HCT116 (cell line): ENCODE results near the gene ASCC2. TPM values are rescaled to one million over a fixed set of nuclear protein-coding genes. Genes with fewer than 3 reads are reported as not detected.

Experiments used
- ATAC-seq: fragments of 200-7000 bp; cut with Tn5 transposase; 2 replicates; pipeline ENCODE4 v1.9.1; 2020; ENCODE audit warnings: mild to moderate bottlenecking, moderate library complexity
- BruUV-seq: library from RNA; stranded (reverse); fragments of 400-500 nt; replicated peaks from 2 replicates; lab custom pipeline; 2021; lab: Mats Ljungman, UMichigan
- CTCF ChIA-PET: fragments of 300-600 bp; sonication (Branson Sonifier 250); formaldehyde crosslinking; loops from one replicate; lab custom pipeline; 2021; ENCODE audit warnings: antibody characterized with exemption; lab: Charles Lee
- POLR2A ChIA-PET: fragments of 300-600, 350-600 bp; sonication (Branson Sonifier 250); formaldehyde crosslinking; loops from one replicate; lab custom pipeline; 2021; ENCODE audit warnings: antibody characterized with exemption; lab: Charles Lee
- RAD21 ChIA-PET, 2 experiments: fragments of 300-600 bp; sonication (Branson Sonifier 250); formaldehyde crosslinking; loops; one replicate each; lab custom pipeline; 2023; ENCODE audit warnings: low total read pairs in 2 of 2; ENCODE audit not compliant: uncharacterized antibody in 2 of 2, unreplicated experiment in 2 of 2, low non-redundant PET in 1 of 2; lab: Charles Lee
- DNase-seq: peaks from one replicate; pipeline ENCODE4 v3.0.0-alpha.2; 2010; ENCODE audit warnings: low read depth, low spot score
- H2AFZ ChIP-seq: fragments of 200-600 bp; shearing (Covaris generic), sonication (generic); 2 replicates; pipeline ENCODE4 v1.6.1; 2017; ENCODE audit warnings: low read depth, mixed run types, mixed read lengths, antibody characterized with exemption, low read length; ENCODE audit not compliant: poor library complexity, severe bottlenecking
- H3K27ac ChIP-seq: 2 replicates; pipeline ENCODE4 v1.5.1; 2012; ENCODE audit warnings: low read depth, low read length
- H3K27me3 ChIP-seq: fragments of 200-600 bp; sonication (generic); 2 replicates; pipeline ENCODE4 v1.6.1; 2016; ENCODE audit warnings: mixed run types, low read length, mixed read lengths; ENCODE audit not compliant: insufficient read depth
- H3K36me3 ChIP-seq, 2 experiments: fragments of 200-500 bp in 1 of 2; fragments of 200-600 bp in 1 of 2; sonication (Bioruptor generic) in 1 of 2; sonication (generic) in 1 of 2; 2 replicates each; pipeline versions ENCODE4 v1.5.1 to v1.6.1; 2014 to 2016; ENCODE audit warnings: low read length in 2 of 2, inconsistent platforms in 1 of 2, mixed read lengths in 1 of 2, mixed run types in 1 of 2; ENCODE audit not compliant: insufficient read depth in 2 of 2, control insufficient read depth in 1 of 2
- H3K4me1 ChIP-seq, 2 experiments: fragments of 200-600 bp in 1 of 2; sonication (generic) in 1 of 2; 2 replicates each; pipeline versions ENCODE4 v1.5.1 to v1.6.1; 2012 to 2017; ENCODE audit warnings: low read length in 2 of 2, inconsistent platforms in 1 of 2, mild to moderate bottlenecking in 1 of 2, mixed read lengths in 1 of 2, mixed run types in 1 of 2, moderate library complexity in 1 of 2; ENCODE audit not compliant: insufficient read depth in 2 of 2, control insufficient read depth in 1 of 2
- H3K4me2 ChIP-seq: fragments of 200-600 bp; sonication (generic); 2 replicates; pipeline ENCODE4 v1.6.1; 2017; ENCODE audit warnings: mixed run types, low read length, mixed read lengths
- H3K4me3 ChIP-seq, 2 experiments: fragments of 200-600 bp in 1 of 2; sonication (generic) in 1 of 2; replicated peaks in 1 of 2; 2 replicates each; pipeline ENCODE4 v1.5.1; 2011 to 2016; ENCODE audit warnings: low read length in 2 of 2, control low read depth in 1 of 2, low read depth in 1 of 2, mild to moderate bottlenecking in 1 of 2, mixed read lengths in 1 of 2, mixed run types in 1 of 2
- H3K79me2 ChIP-seq: fragments of 200-600 bp; sonication (generic); 2 replicates; pipeline ENCODE4 v1.6.1; 2017; ENCODE audit warnings: mild to moderate bottlenecking, mixed run types, low read length, moderate library complexity, mixed read lengths; ENCODE audit not compliant: insufficient read depth
- H3K9ac ChIP-seq: fragments of 200-600 bp; sonication (generic); 2 replicates; pipeline ENCODE4 v1.6.1; 2016; ENCODE audit warnings: low read length, mixed read lengths
- H3K9me2 ChIP-seq: fragments of 200-600 bp; sonication (generic), shearing (Covaris generic); 2 replicates; pipeline ENCODE4 v1.6.1; 2017; ENCODE audit warnings: mixed run types, mild to moderate bottlenecking, moderate library complexity; ENCODE audit not compliant: insufficient read depth
- H3K9me3 ChIP-seq, 2 experiments: fragments of 200-500 bp in 1 of 2; fragments of 200-600 bp in 1 of 2; sonication (Bioruptor generic) in 1 of 2; sonication (generic) in 1 of 2; 2 replicates each; pipeline ENCODE4 v1.6.1; 2014 to 2017; ENCODE audit warnings: low read length in 2 of 2, mixed read lengths in 2 of 2, inconsistent platforms in 1 of 2, low read depth in 1 of 2, mild to moderate bottlenecking in 1 of 2, mixed run types in 1 of 2, moderate library complexity in 1 of 2; ENCODE audit not compliant: control insufficient read depth in 1 of 2, insufficient read depth in 1 of 2
- H4K20me1 ChIP-seq: fragments of 200-600 bp; sonication (generic), shearing (Covaris generic); 2 replicates; pipeline ENCODE4 v1.6.1; 2017; ENCODE audit warnings: mixed run types, mild to moderate bottlenecking, moderate library complexity; ENCODE audit not compliant: insufficient read depth
- CEBPB ChIP-seq: IDR thresholded peaks from 2 replicates; pipeline ENCODE4 v1.6.1; 2012; ENCODE audit warnings: low read depth
- CTCF ChIP-seq, 3 experiments: fragments of 200-600 bp in 1 of 3; sonication (generic) in 1 of 3; IDR thresholded peaks in 2 of 3; conservative IDR thresholded peaks in 1 of 3; 2 replicates each; pipeline ENCODE4 v1.5.1; 2012 to 2017; ENCODE audit warnings: low read depth in 2 of 3, low read length in 2 of 3, antibody characterized with exemption in 1 of 3, borderline replicate concordance in 1 of 3, control low read depth in 1 of 3, mild to moderate bottlenecking in 1 of 3, mixed read lengths in 1 of 3, mixed run types in 1 of 3, moderate library complexity in 1 of 3; ENCODE audit not compliant: insufficient read depth in 1 of 3
- EGR1 ChIP-seq: IDR thresholded peaks from 2 replicates; pipeline ENCODE4 v1.6.1; 2012; ENCODE audit warnings: low read depth
- ELF1 ChIP-seq: IDR thresholded peaks from 2 replicates; pipeline ENCODE4 v1.6.1; 2012; ENCODE audit warnings: low read depth, borderline replicate concordance
- EZH2phosphoT487 ChIP-seq: fragments of 200-600 bp; IDR thresholded peaks from 2 replicates; pipeline ENCODE4 v1.6.1; 2018; ENCODE audit warnings: antibody characterized with exemption, borderline replicate concordance
- FOSL1 ChIP-seq: IDR thresholded peaks from 2 replicates; pipeline ENCODE4 v1.6.1; 2012; ENCODE audit warnings: low read depth
- JUND ChIP-seq: IDR thresholded peaks from 2 replicates; pipeline ENCODE4 v1.6.1; 2012
- POLR2A ChIP-seq: IDR thresholded peaks from 2 replicates; pipeline ENCODE4 v1.7.0; 2011; ENCODE audit warnings: borderline replicate concordance; ENCODE audit not compliant: insufficient read depth, insufficient read length; ENCODE audit errors: extremely low read depth
- POLR2AphosphoS5 ChIP-seq: IDR thresholded peaks from 2 replicates; pipeline ENCODE4 v1.6.1; 2011; ENCODE audit warnings: mild to moderate bottlenecking, low read depth, low read length, moderate library complexity
- RAD21 ChIP-seq: IDR thresholded peaks from 2 replicates; pipeline ENCODE4 v1.6.1; 2012; ENCODE audit warnings: low read depth, mild to moderate bottlenecking
- SP1 ChIP-seq: IDR thresholded peaks from 2 replicates; pipeline ENCODE4 v1.6.1; 2012; ENCODE audit warnings: low read depth
- SRF ChIP-seq: IDR thresholded peaks from 2 replicates; pipeline ENCODE4 v1.6.1; 2012; ENCODE audit warnings: low read depth
- TCF7L2 ChIP-seq: IDR thresholded peaks from 2 replicates; pipeline ENCODE4 v1.7.0; 2011; ENCODE audit warnings: borderline replicate concordance, inconsistent platforms; ENCODE audit not compliant: insufficient read depth, insufficient read length; ENCODE audit errors: extremely low read depth
- ZFX ChIP-seq: fragments of 450-650 bp; IDR thresholded peaks from 2 replicates; pipeline ENCODE4 v1.6.1; 2017
- intact Hi-C: fragments of 100-400 bp; cut with micrococcal nuclease; formaldehyde crosslinking; loops from 2 replicates; pipeline ENCODE4 v1.10.0; 2022
- total RNA-seq: library from RNA; stranded (reverse); gene quantifications from one replicate; pipeline ENCODE4 v1.2.1, GENCODE V29; 2021; ENCODE audit not compliant: unreplicated experiment

The ASCC2 gene
- total RNA-seq, 1 experiment from 2014 or later, result 68.6 TPM

GRCh38 chr22:29799217-29799680 is 38.8 kb downstream of the ASCC2 start:
- ATAC-seq (peak; percentile 90), DNase-seq (peak; percentile 58)
- no peaks in the 10 kb centered on the region for H3K79me2 ChIP-seq
- H3K9me2 ChIP-seq, result no peaks in the 10 kb centered on the region
- ChIA-PET POLR2A (interaction anchor here (0.6 to 1.5 kb wide), 2 partner anchors 27 to 39 kb away, joined by 3 read pairs; partner anchors contain the start of gene ASCC2), RAD21 (no interaction called here), CTCF (no interaction called here)
- H3K27me3 ChIP-seq, result no peaks in the 10 kb centered on the region
- H3K27ac ChIP-seq, result peak overlapping the region; percentile 67
- H3K36me3 ChIP-seq, result peaks cover 13 to 34% of the 10 kb centered on the region in 2 experiments; a peak in 3 of 4 replicates
- no TSS peak for BruUV-seq
- peak overlapping the region; percentile 34 for H3K9ac ChIP-seq
- no peaks in the 10 kb centered on the region for H4K20me1 ChIP-seq
- H2AFZ ChIP-seq, result no peak overlapping the region
- peak overlapping the region in 1 of 2 experiments; percentile 26; a peak in 2 of 4 replicates for H3K4me3 ChIP-seq
- TF ChIP-seq TCF7L2, result peak; percentile 43
- TF ChIP-seq SP1, result peak; percentile 78
- TF ChIP-seq FOSL1, result peak; percentile 71
- no peak for TF ChIP-seq SRF
- TF ChIP-seq CTCF (IDR thresholded peaks at IDR 0.05 in 2 of 3, conservative IDR thresholded peaks at IDR 0.05 in 1 of 3; ENCODE audit: borderline replicate concordance in 1 of 3, insufficient read depth in 1 of 3, low read depth in 2 of 3, low read length in 2 of 3), result 0 out of 6 replicates have a peak, but pooled peaks of 1 of the 3 experiments have one; percentile 3
- no peak for TF ChIP-seq EZH2phosphoT487
- no peak for TF ChIP-seq POLR2A
- TF ChIP-seq POLR2AphosphoS5, result peak; percentile 41
- TF ChIP-seq JUND, result peak; percentile 69
- no peak for TF ChIP-seq RAD21
- TF ChIP-seq EGR1, result 0 out of 2 replicates have a peak, but pooled peaks have one; percentile 19
- no peak; the same call in 1 of the 2 replicates for TF ChIP-seq ELF1
- no peak for TF ChIP-seq ZFX
- peak; percentile 98 for TF ChIP-seq CEBPB
- no peaks in the 10 kb centered on the region for H3K9me3 ChIP-seq
- peak overlapping the region; percentile 73 for H3K4me2 ChIP-seq
- peaks cover 26 to 28% of the 10 kb centered on the region in 2 experiments for H3K4me1 ChIP-seq
- intact Hi-C loops, result no loop called here
